Esophagus muscularis mucosa (tissue), 4 donors: ENCODE data around the gene CLEC18A. TPM values are rescaled to one million over a fixed set of nuclear protein-coding genes. Genes with fewer than 3 reads are reported as not detected.

Source experiments
- DNase-seq: peaks from one replicate; pipeline ENCODE4 v3.0.0-alpha.2; 2017; ENCODE audit errors: extremely low spot score
- H3K27ac ChIP-seq, 4 donors: fragments of 200-600 bp; sonication (generic); replicated peaks in 1 of 4; 1 replicate in 3 of 4; 2 replicates in 1 of 4; pipeline ENCODE4 v1.5.1; 2016 to 2019; ENCODE audit warnings: mild to moderate bottlenecking in 1 of 4
- H3K27me3 ChIP-seq, 4 donors: fragments of 200-600 bp; sonication (generic); one replicate each; pipeline versions ENCODE4 v1.5.1 to v1.6.0; 2016 to 2019
- H3K36me3 ChIP-seq, 4 donors: fragments of 200-600 bp; sonication (generic); one replicate each; pipeline ENCODE4 v1.5.1; 2016 to 2019
- H3K4me1 ChIP-seq, 4 donors: fragments of 200-600 bp; sonication (generic); one replicate each; pipeline ENCODE4 v1.5.1; 2016 to 2019
- H3K4me3 ChIP-seq, 4 donors: fragments of 200-600 bp; sonication (generic); 1 replicate in 2 of 4; 2 replicates in 2 of 4; pipeline ENCODE4 v1.5.1; 2016 to 2019; ENCODE audit warnings: mild to moderate bottlenecking in 4 of 4, moderate library complexity in 1 of 4
- H3K9me3 ChIP-seq, 4 donors: fragments of 200-600 bp; sonication (generic); 1 replicate in 3 of 4; 2 replicates in 1 of 4; pipeline ENCODE4 v1.5.1; 2016 to 2019
- EP300 ChIP-seq: sonication (generic); formaldehyde crosslinking; IDR thresholded peaks from one replicate; pipeline ENCODE4 v1.6.1; 2017; ENCODE audit warnings: antibody characterized with exemption
- POLR2A ChIP-seq: fragments of 450-650 bp; IDR thresholded peaks from one replicate; pipeline ENCODE4 v1.6.1; 2017; ENCODE audit warnings: antibody characterized with exemption, moderate library complexity, mild to moderate bottlenecking, low read depth
- POLR2AphosphoS5 ChIP-seq, 2 donors: sonication (generic); formaldehyde crosslinking; IDR thresholded peaks; one replicate each; pipeline ENCODE4 v1.6.1; 2017; ENCODE audit warnings: antibody characterized with exemption in 2 of 2
- WGBS: methylation state at CpG from one replicate; pipeline ENCODE4 v1.1.5; 2018; 5-methylcytosine and 5-hydroxymethylcytosine counted together
- intact Hi-C: fragments of 100-400 bp; cut with DNase I; formaldehyde crosslinking; loops from one replicate; pipeline ENCODE4 v1.15.1; 2023
- total RNA-seq, 4 donors: library from RNA; depleted of rRNA; stranded (reverse); fragments of >200 nt; gene quantifications; one replicate each; pipeline versions ENCODE4 v1.1.0 to v1.2.1, GENCODE V29; 2016
- TF ChIP-seq, protein P1 (sequence below), 3 experiments: fragments of 200-600 bp in 2 of 3; fragments of 450-650 bp in 1 of 3; sonication (generic) in 2 of 3; IDR thresholded peaks; one replicate each; pipeline ENCODE4 v1.5.1; 2017 to 2019; ENCODE audit warnings: antibody characterized with exemption in 3 of 3, mild to moderate bottlenecking in 2 of 3, moderate library complexity in 1 of 3

The CLEC18A gene
- total RNA-seq, 4 donors from 2014 or later = 0.19 to 0.50 (median 0.46) TPM; not detected in 1

- H3K36me3 ChIP-seq = peaks cover 56 to 86% (median 83%) of the 10 kb centered on the region in 4 donors
- TF ChIP-seq, protein P1, sequence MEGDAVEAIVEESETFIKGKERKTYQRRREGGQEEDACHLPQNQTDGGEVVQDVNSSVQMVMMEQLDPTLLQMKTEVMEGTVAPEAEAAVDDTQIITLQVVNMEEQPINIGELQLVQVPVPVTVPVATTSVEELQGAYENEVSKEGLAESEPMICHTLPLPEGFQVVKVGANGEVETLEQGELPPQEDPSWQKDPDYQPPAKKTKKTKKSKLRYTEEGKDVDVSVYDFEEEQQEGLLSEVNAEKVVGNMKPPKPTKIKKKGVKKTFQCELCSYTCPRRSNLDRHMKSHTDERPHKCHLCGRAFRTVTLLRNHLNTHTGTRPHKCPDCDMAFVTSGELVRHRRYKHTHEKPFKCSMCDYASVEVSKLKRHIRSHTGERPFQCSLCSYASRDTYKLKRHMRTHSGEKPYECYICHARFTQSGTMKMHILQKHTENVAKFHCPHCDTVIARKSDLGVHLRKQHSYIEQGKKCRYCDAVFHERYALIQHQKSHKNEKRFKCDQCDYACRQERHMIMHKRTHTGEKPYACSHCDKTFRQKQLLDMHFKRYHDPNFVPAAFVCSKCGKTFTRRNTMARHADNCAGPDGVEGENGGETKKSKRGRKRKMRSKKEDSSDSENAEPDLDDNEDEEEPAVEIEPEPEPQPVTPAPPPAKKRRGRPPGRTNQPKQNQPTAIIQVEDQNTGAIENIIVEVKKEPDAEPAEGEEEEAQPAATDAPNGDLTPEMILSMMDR (IDR thresholded peaks at IDR 0.05) = no peak
- TF ChIP-seq POLR2AphosphoS5 (IDR thresholded peaks at IDR 0.05) (no peak), EP300 (no peak), POLR2A (no peak)
- no peak overlapping the region for H3K27ac ChIP-seq
- WGBS = 95% methylated on average over 21 of the region's 27 CpGs
- DNase-seq = no peak
- peaks cover under 1 to 16% (median 6%) of the 10 kb centered on the region in 4 donors for H3K4me1 ChIP-seq
- intact Hi-C loops = no loop called here
- H3K27me3 ChIP-seq = no peaks in the 10 kb centered on the region
- H3K4me3 ChIP-seq = no peak overlapping the region
- no peaks in the 10 kb centered on the region for H3K9me3 ChIP-seq
These were observed 18.3 kb upstream of the CLEC18A start for GRCh38 chr16:69932691-69933392.

- intact Hi-C loops = no loop called here
- no peaks in the 10 kb centered on the region for H3K27me3 ChIP-seq
- TF ChIP-seq, protein P1 (IDR thresholded peaks at IDR 0.05) = no peak
- TF ChIP-seq POLR2A (no peak), POLR2AphosphoS5 (IDR thresholded peaks at IDR 0.05) (no peak), EP300 (no peak)
- H3K9me3 ChIP-seq = no peaks in the 10 kb centered on the region
- no peak overlapping the region for H3K4me3 ChIP-seq
- WGBS = 68% methylated on average over 10 of the region's 10 CpGs
- peaks cover 67 to 98% (median 94%) of the 10 kb centered on the region in 4 donors for H3K36me3 ChIP-seq
- H3K4me1 ChIP-seq = peaks cover 0 to 11% (median 5%) of the 10 kb centered on the region in 4 donors
- DNase-seq = no peak
- H3K27ac ChIP-seq = no peak overlapping the region
These were observed 17.1 kb upstream of the CLEC18A start for GRCh38 chr16:69934044-69934443.

DNA sequence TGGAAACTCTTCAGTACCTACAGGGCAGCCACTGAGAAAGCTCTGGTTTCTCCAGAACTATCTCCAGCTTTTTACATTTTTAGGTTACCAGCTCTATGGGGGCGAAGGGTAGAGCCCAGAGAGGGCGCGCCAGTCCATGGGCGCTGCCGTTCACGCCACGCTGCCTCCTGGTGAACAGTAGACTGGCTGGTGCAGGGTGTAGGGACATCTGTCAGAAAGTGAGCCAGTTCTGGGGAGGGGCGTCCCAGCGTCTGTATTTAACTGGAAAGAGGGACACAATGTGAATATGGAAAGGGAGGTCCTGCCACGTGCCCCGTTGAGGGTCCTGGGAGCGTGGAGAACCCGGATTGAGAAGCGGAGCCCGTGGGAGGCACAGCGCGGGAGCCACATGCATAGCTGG is 16.4 kb upstream of the CLEC18A start:
- DNase-seq = no peak
- intact Hi-C loops = no loop called here
- WGBS = 95% methylated on average over 11 of the region's 17 CpGs

DNA sequence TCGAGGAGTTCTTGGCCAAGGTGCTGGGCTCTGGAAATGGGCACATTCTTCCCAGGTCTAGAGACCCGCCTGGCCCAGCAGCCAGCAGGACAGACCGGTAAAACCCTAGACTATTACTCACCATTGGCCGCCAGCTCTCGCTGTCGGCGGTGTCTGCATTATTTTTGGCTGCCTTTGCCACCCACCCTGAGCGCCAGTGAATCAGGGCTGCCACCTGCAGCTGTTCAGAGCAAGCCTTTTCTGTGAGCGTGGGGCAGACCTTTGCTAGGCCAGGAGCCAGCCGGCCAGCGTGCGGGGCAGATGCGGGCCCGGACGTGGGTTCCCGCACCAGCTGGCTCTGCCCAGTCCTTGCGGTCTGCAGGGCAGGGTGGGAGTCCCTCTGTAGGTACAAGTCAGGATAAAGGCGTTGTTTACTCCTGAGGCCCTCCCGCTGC is 15.8 kb upstream of the CLEC18A start:
- no peaks in the 10 kb centered on the region for H3K27me3 ChIP-seq
- WGBS = 97% methylated on average over 17 of the region's 19 CpGs
- H3K4me1 ChIP-seq = peaks cover 0 to 1% (median under 1%) of the 10 kb centered on the region in 4 donors
- no peak overlapping the region for H3K4me3 ChIP-seq
- DNase-seq = no peak
- H3K27ac ChIP-seq = no peak overlapping the region
- no peaks in the 10 kb centered on the region for H3K9me3 ChIP-seq
- peaks cover 79 to 100% (median 98%) of the 10 kb centered on the region in 4 donors for H3K36me3 ChIP-seq
- no peak for TF ChIP-seq EP300
- no peak for TF ChIP-seq POLR2AphosphoS5 (IDR thresholded peaks at IDR 0.05)
- TF ChIP-seq POLR2A = no peak
- TF ChIP-seq, protein P1 (IDR thresholded peaks at IDR 0.05) = no peak
- intact Hi-C loops = no loop called here

More for the DNA sequence above, 16.4 kb upstream of the CLEC18A start:
- H3K36me3 ChIP-seq = peaks cover 74 to 99% (median 95%) of the 10 kb centered on the region in 4 donors
- H3K4me3 ChIP-seq = no peak overlapping the region
- no peaks in the 10 kb centered on the region for H3K9me3 ChIP-seq
- H3K27me3 ChIP-seq = no peaks in the 10 kb centered on the region
- peaks cover 0 to 7% (median 3%) of the 10 kb centered on the region in 4 donors for H3K4me1 ChIP-seq
- no peak overlapping the region for H3K27ac ChIP-seq
- TF ChIP-seq EP300 = no peak
- TF ChIP-seq POLR2AphosphoS5 (IDR thresholded peaks at IDR 0.05) = no peak
- TF ChIP-seq, protein P1 (IDR thresholded peaks at IDR 0.05) = no peak
- TF ChIP-seq POLR2A = no peak
